Upper lobe of right lung (tissue), 1 donor: ENCODE data around the gene TSKU. TPM values are rescaled to one million over a fixed set of nuclear protein-coding genes. Genes with fewer than 3 reads are reported as not detected.

ENCODE experiments used
- ATAC-seq: fragments of 200-7000 bp; cut with Tn5 transposase; one replicate; pipeline ENCODE4 v1.9.1; 2020; ENCODE audit warnings: mild to moderate bottlenecking, moderate library complexity
- DNase-seq: peaks from one replicate; pipeline ENCODE4 v3.0.0-alpha.2; 2020
- H3K27ac ChIP-seq: fragments of 200-600 bp; one replicate; pipeline ENCODE4 v1.8.0; 2022
- H3K27me3 ChIP-seq: fragments of 200-600 bp; one replicate; pipeline ENCODE4 v1.8.0; 2022; ENCODE audit warnings: mild to moderate bottlenecking
- H3K36me3 ChIP-seq: fragments of 200-600 bp; one replicate; pipeline ENCODE4 v1.8.0; 2022
- H3K4me1 ChIP-seq: fragments of 200-600 bp; one replicate; pipeline ENCODE4 v1.8.0; 2022
- H3K4me3 ChIP-seq: fragments of 200-600 bp; one replicate; pipeline ENCODE4 v1.8.0; 2022; ENCODE audit warnings: mild to moderate bottlenecking
- H3K9me3 ChIP-seq: fragments of 200-600 bp; one replicate; pipeline ENCODE4 v1.8.0; 2022
- intact Hi-C: fragments of 100-400 bp; cut with DNase I; formaldehyde crosslinking; loops from one replicate; pipeline ENCODE4 v1.11.0; 2022
- total RNA-seq: library from RNA; stranded (reverse); fragmentation: NEBNext Ultra II Directional; extraction: Animal tissue kit (Norgen Biotek cat#: 25700); gene quantifications from one replicate; pipeline ENCODE4 v1.2.1, GENCODE V29; 2021
- TF ChIP-seq, protein P1 (sequence below): fragments of 200-600 bp; IDR thresholded peaks from one replicate; pipeline ENCODE4 v1.8.0; 2022; ENCODE audit warnings: antibody characterized with exemption
- donor health status: DM: no; HTN: yes; CAD: no; lungs with severe emphysema.

TSKU gene
- total RNA-seq, 1 donor from 2014 or later, result 18.1 TPM

DNA sequence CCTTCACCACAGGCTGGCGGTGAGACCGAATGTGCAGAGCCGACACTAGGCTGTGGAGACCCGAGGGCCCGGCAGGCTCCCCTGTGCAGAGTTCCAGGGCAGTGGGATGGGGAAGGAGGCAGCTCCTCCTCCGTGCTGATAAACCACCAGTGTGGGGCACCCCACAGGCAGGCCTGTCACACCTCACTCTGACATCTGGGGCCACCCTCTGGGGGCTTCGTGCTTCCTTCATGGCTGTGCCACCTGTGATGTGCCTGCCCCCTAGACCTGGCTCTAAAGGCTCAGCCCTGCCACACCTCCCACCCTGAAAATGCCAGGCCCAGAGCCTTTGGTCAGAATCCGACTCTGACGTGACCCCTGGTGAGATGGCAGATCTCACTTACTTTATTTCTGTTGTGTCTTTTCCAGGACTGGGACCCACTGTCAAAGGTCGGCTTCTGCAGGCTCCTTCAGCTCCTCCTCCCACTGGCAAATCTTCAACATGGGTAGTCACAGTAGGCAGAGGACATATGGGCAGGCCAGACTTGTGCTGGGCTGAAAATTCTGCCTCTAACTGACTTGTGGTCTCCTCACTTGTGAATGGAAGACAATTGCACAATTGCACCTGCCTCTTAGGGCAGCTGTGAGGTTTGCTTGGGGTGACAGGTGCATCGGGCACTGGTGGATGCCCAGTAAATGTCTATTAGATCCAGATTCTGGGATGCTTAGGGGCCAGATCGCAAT, 46.2 kb upstream of the TSKU start:
- ATAC-seq (no peak), DNase-seq (no peak)
- no peak overlapping the region for H3K27ac ChIP-seq
- H3K9me3 ChIP-seq, result no peaks in the 10 kb centered on the region
- TF ChIP-seq, protein P1, sequence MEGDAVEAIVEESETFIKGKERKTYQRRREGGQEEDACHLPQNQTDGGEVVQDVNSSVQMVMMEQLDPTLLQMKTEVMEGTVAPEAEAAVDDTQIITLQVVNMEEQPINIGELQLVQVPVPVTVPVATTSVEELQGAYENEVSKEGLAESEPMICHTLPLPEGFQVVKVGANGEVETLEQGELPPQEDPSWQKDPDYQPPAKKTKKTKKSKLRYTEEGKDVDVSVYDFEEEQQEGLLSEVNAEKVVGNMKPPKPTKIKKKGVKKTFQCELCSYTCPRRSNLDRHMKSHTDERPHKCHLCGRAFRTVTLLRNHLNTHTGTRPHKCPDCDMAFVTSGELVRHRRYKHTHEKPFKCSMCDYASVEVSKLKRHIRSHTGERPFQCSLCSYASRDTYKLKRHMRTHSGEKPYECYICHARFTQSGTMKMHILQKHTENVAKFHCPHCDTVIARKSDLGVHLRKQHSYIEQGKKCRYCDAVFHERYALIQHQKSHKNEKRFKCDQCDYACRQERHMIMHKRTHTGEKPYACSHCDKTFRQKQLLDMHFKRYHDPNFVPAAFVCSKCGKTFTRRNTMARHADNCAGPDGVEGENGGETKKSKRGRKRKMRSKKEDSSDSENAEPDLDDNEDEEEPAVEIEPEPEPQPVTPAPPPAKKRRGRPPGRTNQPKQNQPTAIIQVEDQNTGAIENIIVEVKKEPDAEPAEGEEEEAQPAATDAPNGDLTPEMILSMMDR, result no peak
- H3K36me3 ChIP-seq, result no peaks in the 10 kb centered on the region
- H3K4me1 ChIP-seq, result peaks cover 9% of the 10 kb centered on the region
- H3K27me3 ChIP-seq, result no peaks in the 10 kb centered on the region
- intact Hi-C loops, result loop anchor here (5.0 kb wide), 1 partner anchor 60 kb away; no protein-coding TSS in a partner anchor
- no peak overlapping the region for H3K4me3 ChIP-seq

- Histone ChIP-seq H3K4me3 (no peak overlapping the region), H3K27ac (no peak overlapping the region), H3K9me3 (no peaks in the 10 kb centered on the region), H3K4me1 (peaks cover 9% of the 10 kb centered on the region), H3K27me3 (no peaks in the 10 kb centered on the region), H3K36me3 (no peaks in the 10 kb centered on the region)
- TF ChIP-seq, protein P1, result no peak
- DNase-seq, result no peak
- intact Hi-C loops, result loop anchor here (5.0 kb wide), 1 partner anchor 59 kb away; no protein-coding TSS in a partner anchor
- ATAC-seq, result peak; percentile 6
Measured at GRCh38 chr11:76738618-76739240, 44.4 kb upstream of the TSKU start.

- TF ChIP-seq, protein P1, result no peak
- no peak overlapping the region for H3K4me3 ChIP-seq
- no peak overlapping the region for H3K27ac ChIP-seq
- H3K27me3 ChIP-seq, result no peaks in the 10 kb centered on the region
- intact Hi-C loops, result loop anchor here (5.0 kb wide), 1 partner anchor 58 kb away; no protein-coding TSS in a partner anchor
- H3K4me1 ChIP-seq, result peaks cover 9% of the 10 kb centered on the region
- ATAC-seq (no peak), DNase-seq (no peak)
- no peaks in the 10 kb centered on the region for H3K9me3 ChIP-seq
- no peaks in the 10 kb centered on the region for H3K36me3 ChIP-seq
Measured at GRCh38 chr11:76739798-76740197, 43.4 kb upstream of the TSKU start.

DNA sequence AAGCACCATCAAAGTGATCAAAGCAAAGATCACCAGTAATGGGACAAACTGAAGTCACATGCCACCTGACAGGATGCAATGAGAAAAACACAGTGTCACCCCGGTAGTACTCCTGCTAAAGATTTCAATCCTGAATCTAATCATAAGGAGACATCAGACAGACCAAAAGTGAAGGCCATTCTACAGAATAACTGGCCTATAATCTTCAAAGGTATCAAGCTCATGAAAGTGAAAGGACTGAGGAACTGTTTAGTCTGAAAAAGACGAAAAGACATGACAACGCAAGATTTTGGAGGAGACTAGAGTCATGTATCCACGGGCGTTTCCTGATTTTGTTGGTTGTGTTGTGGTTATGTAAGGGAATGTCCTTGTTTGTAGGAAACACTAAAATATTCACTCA, 42.4 kb upstream of the TSKU start:
- TF ChIP-seq, protein P1, result no peak
- Histone ChIP-seq H3K27ac (no peak overlapping the region), H3K36me3 (no peaks in the 10 kb centered on the region), H3K9me3 (no peaks in the 10 kb centered on the region), H3K4me1 (peaks cover 14% of the 10 kb centered on the region), H3K27me3 (no peaks in the 10 kb centered on the region), H3K4me3 (no peak overlapping the region)
- ATAC-seq (no peak), DNase-seq (no peak)
- intact Hi-C loops, result no loop called here

DNA sequence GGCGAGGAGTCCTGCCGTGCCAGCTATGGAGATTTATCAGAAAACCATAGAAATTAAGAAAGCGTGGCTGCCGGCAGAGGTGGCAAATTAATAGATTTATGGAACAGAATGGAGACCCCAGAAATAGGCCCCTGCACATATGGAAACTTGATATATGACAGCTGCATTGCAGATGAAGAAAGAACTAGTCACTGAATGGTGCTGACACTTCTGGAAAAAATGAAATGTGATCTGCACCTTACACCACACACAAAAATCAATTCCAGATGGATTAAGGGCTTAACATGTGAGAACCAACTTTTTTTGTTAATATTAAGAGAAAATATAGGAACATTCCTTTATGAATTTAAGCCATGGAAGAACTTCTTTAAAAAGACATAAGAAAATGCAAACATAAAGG, 40.3 kb upstream of the TSKU start:
- DNase-seq (no peak), ATAC-seq (no peak)
- Histone ChIP-seq H3K9me3 (no peaks in the 10 kb centered on the region), H3K27ac (no peak overlapping the region), H3K27me3 (no peaks in the 10 kb centered on the region), H3K36me3 (no peaks in the 10 kb centered on the region), H3K4me3 (no peak overlapping the region), H3K4me1 (peaks cover 20% of the 10 kb centered on the region)
- intact Hi-C loops, result no loop called here
- TF ChIP-seq, protein P1, result no peak
